Measurements from ENCODE around the gene ERICH6B.

- TF ChIP-seq, protein P1, sequence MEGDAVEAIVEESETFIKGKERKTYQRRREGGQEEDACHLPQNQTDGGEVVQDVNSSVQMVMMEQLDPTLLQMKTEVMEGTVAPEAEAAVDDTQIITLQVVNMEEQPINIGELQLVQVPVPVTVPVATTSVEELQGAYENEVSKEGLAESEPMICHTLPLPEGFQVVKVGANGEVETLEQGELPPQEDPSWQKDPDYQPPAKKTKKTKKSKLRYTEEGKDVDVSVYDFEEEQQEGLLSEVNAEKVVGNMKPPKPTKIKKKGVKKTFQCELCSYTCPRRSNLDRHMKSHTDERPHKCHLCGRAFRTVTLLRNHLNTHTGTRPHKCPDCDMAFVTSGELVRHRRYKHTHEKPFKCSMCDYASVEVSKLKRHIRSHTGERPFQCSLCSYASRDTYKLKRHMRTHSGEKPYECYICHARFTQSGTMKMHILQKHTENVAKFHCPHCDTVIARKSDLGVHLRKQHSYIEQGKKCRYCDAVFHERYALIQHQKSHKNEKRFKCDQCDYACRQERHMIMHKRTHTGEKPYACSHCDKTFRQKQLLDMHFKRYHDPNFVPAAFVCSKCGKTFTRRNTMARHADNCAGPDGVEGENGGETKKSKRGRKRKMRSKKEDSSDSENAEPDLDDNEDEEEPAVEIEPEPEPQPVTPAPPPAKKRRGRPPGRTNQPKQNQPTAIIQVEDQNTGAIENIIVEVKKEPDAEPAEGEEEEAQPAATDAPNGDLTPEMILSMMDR (IDR thresholded peaks at IDR 0.05; ENCODE audit: poor library complexity) = no peak
- no peak for TF ChIP-seq EZH2 (IDR thresholded peaks at IDR 0.05; ENCODE audit: borderline replicate concordance)
Observed at GRCh38 chr13:45516757-45517156, 98.8 kb downstream of the ERICH6B start.
